ENCODE data around the gene SUCLG2. TPM values are rescaled to one million over a fixed set of nuclear protein-coding genes. Genes with fewer than 3 reads are reported as not detected.

Gene SUCLG2
- total and polyA plus RNA-seq, 4 donors: 34.3 to 68.4 (median 44.3) TPM

DNA sequence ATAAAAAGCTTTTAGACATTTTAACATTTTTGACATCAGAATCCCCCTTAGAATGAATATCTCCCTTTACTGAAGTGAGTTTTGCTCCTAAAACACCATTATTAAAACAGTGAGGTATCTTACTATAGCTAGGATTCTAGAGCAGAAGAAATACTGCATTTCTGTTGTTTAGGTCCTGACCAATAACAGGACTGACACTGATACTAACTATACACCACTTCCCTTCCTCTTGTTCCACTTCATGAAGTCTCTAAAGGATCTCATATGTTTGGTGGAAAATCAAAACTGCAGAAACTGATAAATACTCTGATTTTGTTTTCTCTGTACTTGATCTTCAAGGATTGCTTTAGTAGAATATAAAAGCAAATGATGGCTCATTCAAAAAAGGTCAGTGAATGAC, 230.7 kb downstream of the SUCLG2 start:
- peaks cover 0 to 2% (median 0%) of the 10 kb centered on the region in 4 donors for H3K36me3 ChIP-seq (ENCODE audit: control insufficient read depth in 4 of 4, insufficient read depth in 4 of 4, low read length in 4 of 4)
- peaks cover 0 to 13% (median 2%) of the 10 kb centered on the region in 4 donors for H3K9me3 ChIP-seq (ENCODE audit: control insufficient read depth in 4 of 4, insufficient read depth in 3 of 4, low read length in 3 of 4)
- H3K27me3 ChIP-seq (ENCODE audit: control insufficient read depth in 3 of 3, insufficient read depth in 3 of 3, low read length in 2 of 3): no peaks in the 10 kb centered on the region
- no peak overlapping the region for H3K4me3 ChIP-seq
- no peak for DNase-seq
- H3K27ac ChIP-seq (ENCODE audit: low read depth in 1 of 2, low read length in 1 of 2): no peak overlapping the region
- H3K9ac ChIP-seq (ENCODE audit: insufficient read depth in 1 of 2, low read length in 2 of 2): no peak overlapping the region
- ATAC-seq (ENCODE audit: insufficient read depth, low FRiP score): no peak
- TF ChIP-seq, protein P1, sequence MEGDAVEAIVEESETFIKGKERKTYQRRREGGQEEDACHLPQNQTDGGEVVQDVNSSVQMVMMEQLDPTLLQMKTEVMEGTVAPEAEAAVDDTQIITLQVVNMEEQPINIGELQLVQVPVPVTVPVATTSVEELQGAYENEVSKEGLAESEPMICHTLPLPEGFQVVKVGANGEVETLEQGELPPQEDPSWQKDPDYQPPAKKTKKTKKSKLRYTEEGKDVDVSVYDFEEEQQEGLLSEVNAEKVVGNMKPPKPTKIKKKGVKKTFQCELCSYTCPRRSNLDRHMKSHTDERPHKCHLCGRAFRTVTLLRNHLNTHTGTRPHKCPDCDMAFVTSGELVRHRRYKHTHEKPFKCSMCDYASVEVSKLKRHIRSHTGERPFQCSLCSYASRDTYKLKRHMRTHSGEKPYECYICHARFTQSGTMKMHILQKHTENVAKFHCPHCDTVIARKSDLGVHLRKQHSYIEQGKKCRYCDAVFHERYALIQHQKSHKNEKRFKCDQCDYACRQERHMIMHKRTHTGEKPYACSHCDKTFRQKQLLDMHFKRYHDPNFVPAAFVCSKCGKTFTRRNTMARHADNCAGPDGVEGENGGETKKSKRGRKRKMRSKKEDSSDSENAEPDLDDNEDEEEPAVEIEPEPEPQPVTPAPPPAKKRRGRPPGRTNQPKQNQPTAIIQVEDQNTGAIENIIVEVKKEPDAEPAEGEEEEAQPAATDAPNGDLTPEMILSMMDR (IDR thresholded peaks at IDR 0.05; ENCODE audit: control extremely low read depth, extremely low read depth): no peak
- no peaks in the 10 kb centered on the region for H3K4me1 ChIP-seq (ENCODE audit: control insufficient read depth in 5 of 5, insufficient read depth in 5 of 5, low read length in 5 of 5)

DNA sequence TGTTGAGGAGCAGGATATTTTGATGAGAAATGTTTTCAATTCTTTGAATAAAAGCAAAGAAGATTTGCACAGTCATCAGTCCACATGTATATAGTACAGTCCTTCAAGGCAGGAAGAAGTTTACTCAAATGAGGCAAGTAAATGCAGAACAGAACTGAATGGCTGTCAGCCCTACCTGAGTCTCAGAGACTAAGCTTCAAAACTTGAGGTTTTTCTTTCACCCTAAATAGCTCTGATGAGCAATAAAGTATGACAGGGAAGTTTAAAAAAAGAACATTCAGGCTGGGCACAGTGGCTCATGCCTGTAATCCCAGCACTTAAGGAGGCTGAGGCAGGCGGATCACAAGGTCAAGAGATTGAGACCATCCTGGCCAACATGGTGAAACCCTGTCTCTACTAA, 232.5 kb downstream of the SUCLG2 start:
- no peak overlapping the region for H3K27ac ChIP-seq (ENCODE audit: low read depth in 1 of 2, low read length in 1 of 2)
- H3K9ac ChIP-seq (ENCODE audit: insufficient read depth in 1 of 2, low read length in 2 of 2): no peak overlapping the region
- H3K9me3 ChIP-seq (ENCODE audit: control insufficient read depth in 4 of 4, insufficient read depth in 3 of 4, low read length in 3 of 4): peaks cover 0 to 13% (median 2%) of the 10 kb centered on the region in 4 donors
- DNase-seq (no peak), ATAC-seq (ENCODE audit: insufficient read depth, low FRiP score) (no peak)
- H3K4me1 ChIP-seq (ENCODE audit: control insufficient read depth in 5 of 5, insufficient read depth in 5 of 5, low read length in 5 of 5): no peaks in the 10 kb centered on the region
- no peaks in the 10 kb centered on the region for H3K27me3 ChIP-seq (ENCODE audit: control insufficient read depth in 3 of 3, insufficient read depth in 3 of 3, low read length in 2 of 3)
- 96 to 100% methylated on average over 1 of the region's 1 CpG for WGBS, 2 donors
- H3K36me3 ChIP-seq (ENCODE audit: control insufficient read depth in 4 of 4, insufficient read depth in 4 of 4, low read length in 4 of 4): peaks cover 0 to 2% (median 0%) of the 10 kb centered on the region in 4 donors
- TF ChIP-seq, protein P1 (IDR thresholded peaks at IDR 0.05; ENCODE audit: control extremely low read depth, extremely low read depth): no peak
- no peak overlapping the region for H3K4me3 ChIP-seq

DNA sequence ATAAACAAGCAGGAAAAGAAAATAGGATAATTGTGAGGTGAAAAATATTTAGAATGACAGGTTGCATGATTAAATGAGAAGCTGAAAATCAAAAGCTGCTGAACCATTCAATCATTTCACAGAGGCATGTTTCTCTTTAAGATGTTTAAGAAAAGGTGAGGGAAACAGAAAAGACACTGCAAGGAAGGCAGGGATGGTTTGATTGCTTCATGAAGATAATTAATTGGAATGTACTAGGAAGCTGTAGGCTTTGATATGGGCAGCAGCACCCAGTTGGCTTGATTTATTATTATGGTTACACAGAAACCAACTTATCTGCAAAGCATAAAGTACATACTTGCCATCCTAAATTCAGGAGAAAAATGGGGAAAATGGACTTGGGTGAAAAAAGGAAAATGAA, 234.6 kb downstream of the SUCLG2 start:
- TF ChIP-seq, protein P1 (IDR thresholded peaks at IDR 0.05; ENCODE audit: control extremely low read depth, extremely low read depth): no peak
- no peak overlapping the region for H3K4me3 ChIP-seq

DNA sequence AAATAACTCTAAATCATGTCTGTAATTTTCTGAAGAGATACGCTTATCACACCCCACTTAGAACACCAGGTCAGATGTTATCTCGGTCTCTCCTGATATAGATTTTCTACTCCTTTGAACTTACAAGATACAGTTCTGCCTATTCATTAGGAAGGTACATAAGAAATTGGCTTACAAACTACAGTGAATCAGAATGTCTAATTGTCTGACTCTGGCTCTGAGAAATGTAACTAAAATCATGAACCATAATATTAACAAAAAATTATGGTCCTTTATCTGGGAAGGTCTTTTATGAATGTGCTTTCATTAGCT, 235.2 kb downstream of the SUCLG2 start:
- Histone ChIP-seq H3K4me1 (ENCODE audit: control insufficient read depth in 5 of 5, insufficient read depth in 5 of 5, low read length in 5 of 5) (peaks cover 0 to 5% (median 0%) of the 10 kb centered on the region in 5 donors), H3K9ac (ENCODE audit: insufficient read depth in 1 of 2, low read length in 2 of 2) (no peak overlapping the region), H3K36me3 (ENCODE audit: control insufficient read depth in 4 of 4, insufficient read depth in 4 of 4, low read length in 4 of 4) (peaks cover 0 to 3% (median 0%) of the 10 kb centered on the region in 4 donors), H3K9me3 (ENCODE audit: control insufficient read depth in 4 of 4, insufficient read depth in 3 of 4, low read length in 3 of 4) (peaks cover 0 to 13% (median 2%) of the 10 kb centered on the region in 4 donors), H3K27me3 (ENCODE audit: control insufficient read depth in 3 of 3, insufficient read depth in 3 of 3, low read length in 2 of 3) (no peaks in the 10 kb centered on the region), H3K27ac (ENCODE audit: low read depth in 1 of 2, low read length in 1 of 2) (no peak overlapping the region), H3K4me3 (no peak overlapping the region)
- 90 to 91% methylated on average over 2 of the region's 2 CpGs for WGBS, 2 donors
- no peak for DNase-seq
- no peak for ATAC-seq (ENCODE audit: insufficient read depth, low FRiP score)
- TF ChIP-seq, protein P1 (IDR thresholded peaks at IDR 0.05; ENCODE audit: control extremely low read depth, extremely low read depth): no peak

More for the DNA sequence above, 234.6 kb downstream of the SUCLG2 start:
- Histone ChIP-seq H3K4me1 (ENCODE audit: control insufficient read depth in 5 of 5, insufficient read depth in 5 of 5, low read length in 5 of 5) (peaks cover 0 to 5% (median 0%) of the 10 kb centered on the region in 5 donors), H3K9ac (ENCODE audit: insufficient read depth in 1 of 2, low read length in 2 of 2) (no peak overlapping the region), H3K27ac (ENCODE audit: low read depth in 1 of 2, low read length in 1 of 2) (no peak overlapping the region), H3K9me3 (ENCODE audit: control insufficient read depth in 4 of 4, insufficient read depth in 3 of 4, low read length in 3 of 4) (peaks cover 0 to 13% (median 2%) of the 10 kb centered on the region in 4 donors), H3K27me3 (ENCODE audit: control insufficient read depth in 3 of 3, insufficient read depth in 3 of 3, low read length in 2 of 3) (no peaks in the 10 kb centered on the region), H3K36me3 (ENCODE audit: control insufficient read depth in 4 of 4, insufficient read depth in 4 of 4, low read length in 4 of 4) (peaks cover 0 to 3% (median under 1%) of the 10 kb centered on the region in 4 donors)
- ATAC-seq (ENCODE audit: insufficient read depth, low FRiP score): no peak
- no peak for DNase-seq
